ENCODE results near the gene CCDC146.
"Not testable (repeated sequence)": the region's sequence is repeated elsewhere in the genome, so short reads cannot be mapped to it uniquely, and the experiment has no call there.

DNA sequence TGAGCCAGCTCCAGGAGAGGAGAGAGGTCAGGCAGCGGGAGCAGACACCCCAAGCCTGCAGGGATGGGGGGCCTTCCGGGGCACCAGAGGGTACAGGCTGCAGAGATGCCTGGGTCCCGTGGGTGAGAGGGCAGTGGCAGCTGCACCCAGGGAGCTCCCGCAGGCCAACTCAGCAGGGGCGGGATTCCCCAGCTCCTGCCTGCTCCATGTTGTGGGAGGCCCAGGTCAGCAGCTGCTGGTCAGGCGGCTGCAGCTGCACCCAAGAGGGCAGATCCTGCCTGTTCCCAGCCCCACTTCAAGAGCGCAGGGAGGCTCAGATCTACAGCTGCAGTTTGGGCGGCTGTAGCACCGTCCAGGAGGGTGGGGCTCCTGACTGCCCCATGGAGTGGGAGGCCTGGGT lies 4.6 kb downstream of the CCDC146 start:
- not testable (repeated sequence) for TF ChIP-seq CTCF, POLR2A (IDR thresholded peaks at IDR 0.05)

All from ovary (tissue), 3 donors.